HepG2 (cell line): ENCODE results near the gene CREM. TPM values are rescaled to one million over a fixed set of nuclear protein-coding genes. Genes with fewer than 3 reads are reported as not detected.

ENCODE experiments used
- ATAC-seq: fragments of 200-7000 bp; cut with Tn5 transposase; 3 replicates; pipeline ENCODE4 v1.9.1; 2020; ENCODE audit warnings: mild to moderate bottlenecking, moderate library complexity
- BruUV-seq: library from RNA; stranded (reverse); fragments of 400-500 nt; replicated peaks from 2 replicates; lab custom pipeline; 2021; lab: Mats Ljungman, UMichigan
- CTCF ChIA-PET: fragments of 300-600 bp; formaldehyde crosslinking; extraction: SDS; loops from one replicate; lab custom pipeline; 2021; ENCODE audit warnings: low total read pairs, inconsistent platforms, low intra/inter-chr PET ratio; lab: Yijun Ruan, JAX
- POLR2A ChIA-PET: fragments of 350-600 bp; sonication (Branson Sonifier 250); formaldehyde crosslinking; loops from one replicate; lab custom pipeline; 2020; ENCODE audit warnings: antibody characterized with exemption, inconsistent platforms; lab: Yijun Ruan, JAX
- DNase-seq: peaks from one replicate; pipeline ENCODE4 v3.0.0-alpha.2; 2015; ENCODE audit warnings: low spot score
- FAIRE-seq: peaks from 3 replicates; lab custom pipeline; 2011; peaks lifted over from hg19 to GRCh38; lab: Jason Lieb, UNC
- H2AFZ ChIP-seq: one replicate; pipeline ENCODE4 v1.6.1; 2011; ENCODE audit warnings: low read length, inconsistent platforms
- H3K27ac ChIP-seq: fragments of 300-600 bp; 3 replicates; pipeline ENCODE4 v1.8.0; 2011; ENCODE audit warnings: mixed run types, mild to moderate bottlenecking, mixed read lengths, low read length, inconsistent platforms; ENCODE audit not compliant: insufficient read depth; ENCODE audit errors: extremely low read length
- H3K27me3 ChIP-seq, 2 experiments: fragments of 200-600 bp in 1 of 2; 2 replicates in 1 of 2; 3 replicates in 1 of 2; pipeline versions ENCODE4 v1.6.0 to v1.8.0; 2011; ENCODE audit warnings: low read length in 2 of 2, mild to moderate bottlenecking in 2 of 2, moderate library complexity in 2 of 2, inconsistent platforms in 1 of 2; ENCODE audit not compliant: insufficient read depth in 2 of 2, control insufficient read depth in 1 of 2
- H3K36me3 ChIP-seq, 2 experiments: fragments of 200-600 bp in 1 of 2; replicated peaks in 1 of 2; 2 replicates in 1 of 2; 3 replicates in 1 of 2; pipeline versions ENCODE4 v1.5.1 to v1.8.0; 2011; ENCODE audit warnings: low read length in 2 of 2, inconsistent platforms in 1 of 2; ENCODE audit not compliant: insufficient read depth in 2 of 2, control insufficient read depth in 1 of 2
- H3K4me1 ChIP-seq: 2 replicates; pipeline ENCODE4 v1.5.1; 2012; ENCODE audit warnings: low read length, inconsistent platforms; ENCODE audit not compliant: insufficient read depth
- H3K4me2 ChIP-seq: 2 replicates; pipeline ENCODE4 v1.6.0; 2011; ENCODE audit warnings: low read depth, low read length, inconsistent platforms
- H3K4me3 ChIP-seq, 3 experiments: fragments of 200-600 bp in 1 of 3; sonication (generic), shearing (Covaris generic) in 1 of 3; replicated peaks in 1 of 3; 2 replicates each; pipeline ENCODE4 v1.5.1; 2011 to 2016; ENCODE audit warnings: low read length in 3 of 3, inconsistent platforms in 2 of 3, low read depth in 2 of 3, mild to moderate bottlenecking in 2 of 3, control low read depth in 1 of 3, mixed read lengths in 1 of 3; ENCODE audit not compliant: insufficient read depth in 1 of 3
- H3K79me2 ChIP-seq: one replicate; pipeline ENCODE4 v1.6.1; 2011; ENCODE audit warnings: low read length, inconsistent platforms; ENCODE audit not compliant: insufficient read depth
- H3K9ac ChIP-seq: 2 replicates; pipeline ENCODE4 v1.6.0; 2011; ENCODE audit warnings: mild to moderate bottlenecking, low read depth, low read length, inconsistent platforms; ENCODE audit not compliant: insufficient read depth
- H3K9me3 ChIP-seq: 2 replicates; pipeline ENCODE4 v1.5.1; 2012; ENCODE audit warnings: mild to moderate bottlenecking, low read length
- H4K20me1 ChIP-seq: 2 replicates; pipeline ENCODE4 v1.6.0; 2011; ENCODE audit warnings: inconsistent platforms, mild to moderate bottlenecking, low read length, moderate library complexity; ENCODE audit not compliant: insufficient read depth
- ETV5 ChIP-seq: IDR thresholded peaks from 2 replicates; pipeline ENCODE4 v1.6.1; 2018; ENCODE audit warnings: missing biosample characterization, missing genetic modification reagents, inconsistent platforms, borderline replicate concordance
- FOSL1 ChIP-seq: sonication (generic); formaldehyde crosslinking; IDR thresholded peaks from 2 replicates; pipeline ENCODE4 v1.9.0; 2021; ENCODE audit warnings: missing genetic modification reagents, borderline replicate concordance
- FOXC1 ChIP-seq: sonication (generic); formaldehyde crosslinking; IDR thresholded peaks from 2 replicates; pipeline ENCODE4 v1.8.0; 2022; ENCODE audit warnings: mild to moderate bottlenecking, missing genetic modification reagents, borderline replicate concordance
- MAX ChIP-seq: IDR thresholded peaks from 2 replicates; pipeline ENCODE4 v1.6.1; 2012; ENCODE audit warnings: inconsistent platforms
- PRDM10 ChIP-seq: sonication (generic); formaldehyde crosslinking; IDR thresholded peaks from 2 replicates; pipeline ENCODE4 v1.4.0; 2020; ENCODE audit warnings: low read depth, missing genetic modification reagents
- REXO4 ChIP-seq: sonication (generic); formaldehyde crosslinking; IDR thresholded peaks from 2 replicates; pipeline ENCODE4 v1.8.0; 2022; ENCODE audit warnings: missing genetic modification reagents, mild to moderate bottlenecking, borderline replicate concordance
- U2AF2 ChIP-seq: fragments of 200-400 bp; formaldehyde crosslinking; IDR thresholded peaks from 2 replicates; pipeline ENCODE4 v1.6.1; 2017; ENCODE audit warnings: low read depth, mild to moderate bottlenecking, low read length
- ZNF160 ChIP-seq: sonication (generic); formaldehyde crosslinking; IDR thresholded peaks from 2 replicates; pipeline ENCODE4 v1.8.0; 2022; ENCODE audit warnings: mild to moderate bottlenecking, inconsistent platforms, missing genetic modification reagents
- ZNF597 ChIP-seq: sonication (generic); formaldehyde crosslinking; IDR thresholded peaks from 2 replicates; pipeline ENCODE4 v1.5.0; 2020; ENCODE audit warnings: missing genetic modification reagents
- WGBS: methylation state at CpG from one replicate; pipeline ENCODE4 v1.1.6; 2017; ENCODE audit warnings: low lambda C conversion rate; 5-methylcytosine and 5-hydroxymethylcytosine counted together
- in situ Hi-C: cut with HindIII; loops from 2 replicates; pipeline ENCODE4 v1.10.0; 2017; ENCODE audit warnings: low pct_unique_long_range_greater_than_20kb; ENCODE audit not compliant: extremely low pct_ligation_motif_present
- intact Hi-C: fragments of 100-400 bp; cut with micrococcal nuclease; formaldehyde crosslinking; loops from one replicate; pipeline ENCODE4 v1.10.0; 2022; ENCODE audit not compliant: unreplicated experiment
- polyA plus RNA-seq, 8 experiments: library from polyadenylated mRNA; depleted of rRNA in 3 of 8; stranded (reverse) in 7 of 8; unstranded in 1 of 8; fragments of >200 nt; fragmentation: Illumina TruSeq in 4 of 8; extraction: Trizol in 4 of 8; gene quantifications; 2 replicates each; pipeline versions ENCODE4 v1.2.1 to v1.2.3, GENCODE V29; 2011 to 2016; ENCODE audit warnings: low read depth in 4 of 8, missing spikeins in 1 of 8, mixed read lengths in 1 of 8; ENCODE audit not compliant: insufficient read depth in 1 of 8
- total RNA-seq, 5 experiments: library from RNA; depleted of rRNA; stranded (reverse); fragments of >200 nt; fragmentation: Illumina TruSeq; extraction: Trizol; gene quantifications; 2 replicates each; pipeline ENCODE4 v1.2.3, GENCODE V29; 2016; ENCODE audit warnings: low read depth in 1 of 5
- TF ChIP-seq, protein P1 (sequence below): IDR thresholded peaks from 2 replicates; pipeline ENCODE4 v1.4.0; 2020; ENCODE audit warnings: mild to moderate bottlenecking, missing genetic modification reagents
- TF ChIP-seq, protein P2 (sequence below): sonication (generic); formaldehyde crosslinking; IDR thresholded peaks from 2 replicates; pipeline ENCODE4 v1.8.1; 2023; ENCODE audit warnings: mild to moderate bottlenecking, missing genetic modification reagents, borderline replicate concordance
- TF ChIP-seq, protein P3 (sequence below): sonication (generic); formaldehyde crosslinking; IDR thresholded peaks from 2 replicates; pipeline ENCODE4 v1.4.0; 2020; ENCODE audit warnings: low read depth, mild to moderate bottlenecking, missing genetic modification reagents

Gene CREM
- total and polyA plus RNA-seq, 2 of the 13 experiments (the other 11 are each of a cell fraction or from before 2014, with no cell fraction given): 21.3 to 25.4 TPM

DNA sequence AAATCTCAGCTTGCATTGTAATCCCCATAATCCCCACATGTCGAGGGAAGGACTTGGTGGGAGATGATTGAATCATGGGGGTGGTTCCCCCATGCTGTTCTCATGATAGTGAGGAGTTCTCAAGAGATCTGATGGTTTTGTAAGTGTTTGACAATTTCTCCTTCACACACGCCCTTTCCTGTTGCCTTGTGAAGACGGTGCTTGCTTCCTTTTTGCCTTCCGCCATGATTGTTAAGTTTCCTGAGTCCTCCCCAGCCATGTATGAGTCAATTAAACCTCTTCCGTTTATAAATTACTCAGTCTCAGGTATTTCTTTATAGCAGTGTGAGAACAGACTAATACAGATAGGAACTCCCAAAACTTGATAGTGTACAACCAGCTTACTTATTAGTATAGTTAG lies 98.6 kb downstream of the CREM start (continued):
- TF ChIP-seq, protein P1, sequence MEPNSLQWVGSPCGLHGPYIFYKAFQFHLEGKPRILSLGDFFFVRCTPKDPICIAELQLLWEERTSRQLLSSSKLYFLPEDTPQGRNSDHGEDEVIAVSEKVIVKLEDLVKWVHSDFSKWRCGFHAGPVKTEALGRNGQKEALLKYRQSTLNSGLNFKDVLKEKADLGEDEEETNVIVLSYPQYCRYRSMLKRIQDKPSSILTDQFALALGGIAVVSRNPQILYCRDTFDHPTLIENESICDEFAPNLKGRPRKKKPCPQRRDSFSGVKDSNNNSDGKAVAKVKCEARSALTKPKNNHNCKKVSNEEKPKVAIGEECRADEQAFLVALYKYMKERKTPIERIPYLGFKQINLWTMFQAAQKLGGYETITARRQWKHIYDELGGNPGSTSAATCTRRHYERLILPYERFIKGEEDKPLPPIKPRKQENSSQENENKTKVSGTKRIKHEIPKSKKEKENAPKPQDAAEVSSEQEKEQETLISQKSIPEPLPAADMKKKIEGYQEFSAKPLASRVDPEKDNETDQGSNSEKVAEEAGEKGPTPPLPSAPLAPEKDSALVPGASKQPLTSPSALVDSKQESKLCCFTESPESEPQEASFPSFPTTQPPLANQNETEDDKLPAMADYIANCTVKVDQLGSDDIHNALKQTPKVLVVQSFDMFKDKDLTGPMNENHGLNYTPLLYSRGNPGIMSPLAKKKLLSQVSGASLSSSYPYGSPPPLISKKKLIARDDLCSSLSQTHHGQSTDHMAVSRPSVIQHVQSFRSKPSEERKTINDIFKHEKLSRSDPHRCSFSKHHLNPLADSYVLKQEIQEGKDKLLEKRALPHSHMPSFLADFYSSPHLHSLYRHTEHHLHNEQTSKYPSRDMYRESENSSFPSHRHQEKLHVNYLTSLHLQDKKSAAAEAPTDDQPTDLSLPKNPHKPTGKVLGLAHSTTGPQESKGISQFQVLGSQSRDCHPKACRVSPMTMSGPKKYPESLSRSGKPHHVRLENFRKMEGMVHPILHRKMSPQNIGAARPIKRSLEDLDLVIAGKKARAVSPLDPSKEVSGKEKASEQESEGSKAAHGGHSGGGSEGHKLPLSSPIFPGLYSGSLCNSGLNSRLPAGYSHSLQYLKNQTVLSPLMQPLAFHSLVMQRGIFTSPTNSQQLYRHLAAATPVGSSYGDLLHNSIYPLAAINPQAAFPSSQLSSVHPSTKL (CRISPR knock-in tag): no peak
- TF ChIP-seq ETV5 (CRISPR knock-in tag): no peak

DNA sequence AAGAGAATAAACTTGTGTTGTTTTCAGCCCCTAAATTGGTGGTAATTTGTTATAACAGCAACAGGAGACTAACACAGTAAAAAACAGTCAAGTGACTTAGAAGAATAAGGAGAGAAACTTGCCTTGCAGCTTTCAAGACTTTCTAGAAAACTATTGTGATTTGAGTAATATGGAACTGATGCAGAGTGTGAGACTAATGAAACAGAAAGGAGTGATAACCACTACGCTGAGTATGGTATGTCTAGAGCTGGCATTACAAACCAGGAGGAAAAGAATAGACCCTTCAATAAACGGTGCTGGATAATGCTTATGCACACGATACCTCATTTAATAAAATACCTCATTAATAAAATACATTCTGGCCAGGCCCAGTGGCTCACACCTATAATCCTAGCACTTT lies 99.9 kb downstream of the CREM start:
- ATAC-seq (no peak), FAIRE-seq (no peak), DNase-seq (no peak)
- Histone ChIP-seq H3K36me3 (no peaks in the 10 kb centered on the region), H3K9ac (no peak overlapping the region), H3K4me3 (no peak overlapping the region), H3K27ac (no peak overlapping the region), H3K79me2 (no peaks in the 10 kb centered on the region), H4K20me1 (no peaks in the 10 kb centered on the region), H3K27me3 (no peaks in the 10 kb centered on the region), H2AFZ (no peak overlapping the region), H3K4me2 (no peak overlapping the region), H3K4me1 (peaks cover 3% of the 10 kb centered on the region; the same call in 1 of the 2 replicates), H3K9me3 (no peaks in the 10 kb centered on the region)
- ChIA-PET CTCF (no interaction called here), POLR2A (no interaction called here)
- WGBS: 23% methylated on average over 3 of the region's 3 CpGs
- no TSS peak for BruUV-seq
- in situ Hi-C loops: no loop called here
- intact Hi-C loops: no loop called here
- TF ChIP-seq MAX (no peak), ZNF160 (no peak), ZNF597 (CRISPR knock-in tag) (no peak), U2AF2 (no peak), FOSL1 (CRISPR knock-in tag) (no peak), FOXC1 (CRISPR knock-in tag) (no peak), PRDM10 (no peak), REXO4 (no peak)
- TF ChIP-seq, protein P2, sequence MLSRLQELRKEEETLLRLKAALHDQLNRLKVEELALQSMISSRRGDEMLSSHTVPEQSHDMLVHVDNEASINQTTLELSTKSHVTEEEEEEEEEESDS (CRISPR knock-in tag): no peak
- TF ChIP-seq, protein P3, sequence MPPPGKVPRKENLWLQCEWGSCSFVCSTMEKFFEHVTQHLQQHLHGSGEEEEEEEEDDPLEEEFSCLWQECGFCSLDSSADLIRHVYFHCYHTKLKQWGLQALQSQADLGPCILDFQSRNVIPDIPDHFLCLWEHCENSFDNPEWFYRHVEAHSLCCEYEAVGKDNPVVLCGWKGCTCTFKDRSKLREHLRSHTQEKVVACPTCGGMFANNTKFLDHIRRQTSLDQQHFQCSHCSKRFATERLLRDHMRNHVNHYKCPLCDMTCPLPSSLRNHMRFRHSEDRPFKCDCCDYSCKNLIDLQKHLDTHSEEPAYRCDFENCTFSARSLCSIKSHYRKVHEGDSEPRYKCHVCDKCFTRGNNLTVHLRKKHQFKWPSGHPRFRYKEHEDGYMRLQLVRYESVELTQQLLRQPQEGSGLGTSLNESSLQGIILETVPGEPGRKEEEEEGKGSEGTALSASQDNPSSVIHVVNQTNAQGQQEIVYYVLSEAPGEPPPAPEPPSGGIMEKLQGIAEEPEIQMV: no peak
